LNCaP clone FGC (cell line): ENCODE measurements around the gene CENPB.

Experiments used
- DNase-seq: peaks from one replicate; pipeline ENCODE4 v3.0.0-alpha.2; 2011; ENCODE audit warnings: low read depth
- H3K4me3 ChIP-seq: 2 replicates; pipeline ENCODE4 v1.5.1; 2011; ENCODE audit warnings: mild to moderate bottlenecking, low read depth, low read length, control low read depth
- TF ChIP-seq, protein P1 (sequence below): IDR thresholded peaks from 2 replicates; pipeline ENCODE4 v1.5.1; 2012; ENCODE audit warnings: mild to moderate bottlenecking; ENCODE audit not compliant: control insufficient read depth, insufficient read depth; ENCODE audit errors: extremely low read depth

The CENPB gene

DNA sequence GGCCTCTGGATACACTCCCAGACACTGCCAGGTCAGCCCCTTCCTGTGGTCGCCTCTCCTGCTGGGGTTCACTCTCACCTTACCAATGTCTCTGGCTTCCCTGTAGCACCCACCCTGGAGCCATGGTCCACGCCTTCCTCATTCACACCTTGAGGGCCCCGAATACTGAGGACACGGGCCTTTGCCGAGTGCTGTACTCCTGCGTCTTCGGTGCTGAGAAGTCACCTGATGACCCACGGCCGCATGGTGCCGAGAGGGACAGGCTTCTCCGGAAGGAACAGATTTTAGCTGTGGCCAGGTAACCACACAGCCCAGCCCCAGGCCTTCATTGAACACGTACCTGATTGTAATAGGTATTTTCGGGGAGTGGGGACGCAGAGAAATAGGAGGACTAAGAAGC lies 35.5 kb upstream of the CENPB start:
- TF ChIP-seq, protein P1, sequence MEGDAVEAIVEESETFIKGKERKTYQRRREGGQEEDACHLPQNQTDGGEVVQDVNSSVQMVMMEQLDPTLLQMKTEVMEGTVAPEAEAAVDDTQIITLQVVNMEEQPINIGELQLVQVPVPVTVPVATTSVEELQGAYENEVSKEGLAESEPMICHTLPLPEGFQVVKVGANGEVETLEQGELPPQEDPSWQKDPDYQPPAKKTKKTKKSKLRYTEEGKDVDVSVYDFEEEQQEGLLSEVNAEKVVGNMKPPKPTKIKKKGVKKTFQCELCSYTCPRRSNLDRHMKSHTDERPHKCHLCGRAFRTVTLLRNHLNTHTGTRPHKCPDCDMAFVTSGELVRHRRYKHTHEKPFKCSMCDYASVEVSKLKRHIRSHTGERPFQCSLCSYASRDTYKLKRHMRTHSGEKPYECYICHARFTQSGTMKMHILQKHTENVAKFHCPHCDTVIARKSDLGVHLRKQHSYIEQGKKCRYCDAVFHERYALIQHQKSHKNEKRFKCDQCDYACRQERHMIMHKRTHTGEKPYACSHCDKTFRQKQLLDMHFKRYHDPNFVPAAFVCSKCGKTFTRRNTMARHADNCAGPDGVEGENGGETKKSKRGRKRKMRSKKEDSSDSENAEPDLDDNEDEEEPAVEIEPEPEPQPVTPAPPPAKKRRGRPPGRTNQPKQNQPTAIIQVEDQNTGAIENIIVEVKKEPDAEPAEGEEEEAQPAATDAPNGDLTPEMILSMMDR = no peak
- peak overlapping the region; percentile 59; the same call in 1 of the 2 replicates for H3K4me3 ChIP-seq
- DNase-seq = no peak

DNA sequence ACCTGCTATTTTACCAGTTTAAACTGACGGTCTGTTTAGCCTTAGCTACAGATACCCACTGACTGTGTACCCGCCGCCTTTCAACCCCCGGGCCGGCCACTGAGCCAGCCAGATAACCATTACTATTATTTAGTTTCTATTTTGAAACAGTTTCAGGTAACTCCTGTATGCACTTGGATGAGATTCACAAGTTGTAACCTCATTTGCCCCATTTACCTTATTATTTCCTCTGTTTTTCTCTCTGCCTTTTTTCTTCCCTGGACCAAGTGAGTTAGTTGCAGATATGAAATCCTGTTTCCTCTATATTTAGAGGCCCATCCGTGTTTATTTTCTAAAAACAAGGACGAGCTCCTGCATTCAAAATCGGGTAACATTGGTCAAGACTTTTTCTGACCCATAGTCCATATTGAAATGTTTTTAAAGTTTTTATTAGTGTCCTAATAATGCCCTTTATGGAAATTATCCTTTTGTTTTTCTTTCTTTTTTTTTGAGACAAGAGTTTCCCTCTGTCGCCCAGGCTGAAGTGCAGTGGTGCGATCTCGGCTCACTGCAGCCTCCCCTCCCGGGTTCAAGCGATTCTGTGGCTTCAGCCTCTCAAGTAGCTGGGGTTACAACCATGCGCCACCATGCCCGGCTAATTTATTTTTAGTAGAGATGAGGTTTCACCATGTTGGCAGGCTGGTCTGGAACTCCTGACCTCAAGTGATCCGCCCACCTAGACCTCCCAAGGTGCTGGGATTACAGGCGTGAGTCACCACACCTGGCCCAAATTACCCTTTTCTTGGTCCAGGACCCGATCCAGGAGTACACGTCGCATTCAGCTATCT lies 34.6 kb upstream of the CENPB start:
- DNase-seq = no peak
- TF ChIP-seq, protein P1 = no peak
- peak overlapping the region; percentile 59 for H3K4me3 ChIP-seq

DNA sequence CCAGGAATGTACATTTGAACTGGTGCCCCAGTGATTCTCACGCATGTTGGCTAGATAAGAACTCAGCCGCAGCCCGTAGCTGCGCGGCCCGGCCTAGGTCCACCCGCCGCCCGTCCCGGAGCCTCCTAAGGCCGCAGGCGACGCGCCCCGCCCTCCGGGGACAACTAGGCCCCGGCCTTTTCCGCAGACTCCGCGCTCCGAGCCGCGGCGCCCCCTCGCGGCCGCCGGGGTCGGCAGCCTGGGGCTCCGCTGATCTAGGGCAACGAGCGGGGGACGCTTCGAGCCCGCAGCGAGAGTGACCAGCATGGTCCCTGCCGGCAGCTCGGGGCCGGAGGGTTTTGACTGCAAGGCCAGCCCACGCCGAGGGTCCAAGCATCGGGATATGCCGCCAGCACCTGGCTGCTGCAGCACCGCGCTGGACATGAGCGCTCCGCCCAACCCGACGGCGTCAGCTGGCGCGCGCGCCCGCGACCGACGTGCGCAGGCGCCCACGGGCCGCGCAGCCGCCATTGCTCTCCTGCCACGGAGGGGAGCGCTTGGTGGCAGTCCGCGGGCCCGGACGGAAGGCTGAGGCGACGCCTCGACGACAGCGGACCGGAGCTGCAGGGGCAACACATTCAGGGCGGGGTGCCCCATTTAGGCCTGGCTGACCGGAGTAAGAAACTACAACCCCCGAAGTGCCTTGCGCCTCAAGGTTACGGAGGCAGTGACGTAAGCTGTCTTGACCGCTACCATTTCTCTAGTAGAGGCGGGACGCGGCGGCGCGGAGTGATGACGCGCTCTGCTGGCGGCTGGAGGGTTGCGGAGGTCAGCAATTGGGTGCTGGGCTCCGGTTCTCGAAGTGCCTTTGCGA lies 33.7 kb upstream of the CENPB start, which contains the start of gene AP5S1:
Gene AP5S1 (plus strand): TSS at position 500 of the 853 bp plus-strand sequence. CDS start 1,571 bp downstream, outside the sequence.
- DNase-seq = peak; percentile 93
- peak within 1 kb of the TSS; percentile 59 for H3K4me3 ChIP-seq
- TF ChIP-seq, protein P1 = peak; percentile 93

DNA sequence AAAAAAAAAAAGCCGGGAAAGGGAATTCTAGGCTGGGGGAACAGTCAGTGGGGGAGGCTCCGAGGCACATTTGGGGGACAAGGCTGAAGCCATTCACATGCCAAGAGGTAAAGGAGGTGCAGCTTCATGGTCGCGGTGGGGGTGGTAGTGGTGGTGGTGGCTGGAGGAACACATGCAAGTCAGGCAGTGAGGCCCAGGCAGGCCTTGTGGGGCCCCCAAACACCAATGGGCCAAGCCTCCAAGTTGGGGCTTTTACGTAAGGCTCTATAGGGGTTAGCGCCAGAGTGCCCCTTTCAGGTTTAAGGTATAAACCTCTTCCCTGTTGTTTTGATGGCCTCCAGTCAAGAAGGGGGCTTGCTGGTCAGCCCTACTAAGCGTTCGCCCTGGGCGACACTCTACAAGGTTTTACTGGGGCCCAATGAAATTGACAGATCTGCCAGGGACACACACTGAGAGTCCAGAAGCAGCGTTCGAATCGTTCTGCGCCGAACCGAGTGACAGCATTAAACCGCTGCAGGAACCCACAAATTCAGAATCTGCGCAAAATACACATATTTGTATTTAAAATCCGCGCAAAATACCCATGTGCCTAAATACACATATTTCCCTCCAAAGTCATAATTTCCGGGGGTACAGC lies 33.0 kb upstream of the CENPB start:
- peak overlapping the region; percentile 59 for H3K4me3 ChIP-seq
- DNase-seq = no peak
- TF ChIP-seq, protein P1 = no peak

DNA sequence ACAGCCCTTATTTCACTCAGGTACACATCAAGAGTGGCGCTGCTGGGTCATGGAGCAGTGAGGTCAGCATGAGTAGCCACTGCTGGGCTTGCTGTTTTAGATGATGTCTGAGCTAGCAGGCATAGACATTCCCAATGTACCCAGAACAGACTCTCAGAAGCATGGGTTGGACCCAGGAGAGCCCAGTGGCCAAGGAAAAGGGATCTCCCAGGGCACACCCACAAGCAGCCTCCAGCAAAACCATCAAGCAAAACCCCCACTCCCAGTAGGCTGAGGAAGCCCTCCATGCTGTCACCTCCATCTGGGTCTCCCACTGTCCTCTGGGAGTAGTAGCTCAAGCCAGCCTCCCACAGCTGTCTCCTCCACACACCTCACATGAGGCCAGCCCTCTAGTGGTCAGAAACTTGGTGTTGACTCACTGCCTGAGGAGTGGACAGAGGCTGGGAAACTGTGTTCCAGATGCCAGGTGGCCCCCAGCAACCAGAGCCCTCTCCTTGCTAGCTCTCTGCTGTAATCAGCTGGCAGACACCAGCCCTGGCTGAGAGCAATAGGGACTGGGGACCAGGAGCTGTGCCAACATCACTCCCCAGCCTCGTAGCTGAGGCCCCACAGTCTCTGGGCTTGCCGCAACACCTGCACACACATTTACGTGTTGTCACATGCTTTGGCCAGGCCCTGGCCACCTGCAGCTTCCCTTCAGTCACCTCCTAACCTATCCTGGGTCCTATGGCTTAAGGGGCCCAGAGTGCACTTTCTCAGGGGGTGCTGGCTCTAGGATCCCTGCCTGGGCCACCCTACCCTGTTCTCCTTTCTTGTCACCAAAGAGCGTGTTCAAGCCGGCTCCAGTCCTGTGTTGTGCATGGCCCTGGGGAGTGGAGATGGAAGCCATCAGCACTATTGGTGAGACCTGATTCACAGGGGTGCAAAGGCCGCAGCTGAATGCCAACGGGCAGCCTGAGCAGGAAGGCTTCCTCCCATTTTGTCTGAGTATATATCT lies 31.9 kb upstream of the CENPB start:
- TF ChIP-seq, protein P1 = peak; percentile 65
- DNase-seq = peak; percentile 23
- H3K4me3 ChIP-seq = no peak overlapping the region
